GM18502 (cell line): Measurements from ENCODE around the gene PIGZ.
"Not testable (repeated sequence)": the region's sequence is repeated elsewhere in the genome, so short reads cannot be mapped to it uniquely, and the experiment has no call there.

Experiments used
- ATAC-seq: cut with Tn5 transposase; IDR thresholded peaks from one replicate; pipeline ENCODE4 v1.9.1; 2021; ENCODE audit warnings: mild to moderate bottlenecking; ENCODE audit not compliant: unreplicated experiment, poor library complexity

The PIGZ gene

GRCh38 chr3:196954832-196955231 lies 13.8 kb downstream of the PIGZ start:
- no peak for ATAC-seq

- no peak for ATAC-seq
Measured at GRCh38 chr3:196951371-196951770, 17.3 kb downstream of the PIGZ start.

- ATAC-seq: no peak
Measured at GRCh38 chr3:196949750-196950149, 18.9 kb downstream of the PIGZ start.

- ATAC-seq: no peak
Measured at GRCh38 chr3:196949285-196949619, 19.4 kb downstream of the PIGZ start.

- ATAC-seq: no peak
Measured at GRCh38 chr3:196948442-196949284, 20.0 kb downstream of the PIGZ start.

- no peak for ATAC-seq
Measured at GRCh38 chr3:196947860-196948441, 20.7 kb downstream of the PIGZ start.

- ATAC-seq: no peak
Measured at GRCh38 chr3:196947136-196947859, 21.3 kb downstream of the PIGZ start.

GRCh38 chr3:196944037-196944790 lies 24.4 kb downstream of the PIGZ start:
- not testable (repeated sequence) for ATAC-seq

GRCh38 chr3:196942915-196943277 lies 25.7 kb downstream of the PIGZ start:
- ATAC-seq: peak; percentile 17

GRCh38 chr3:196942226-196942914 lies 26.3 kb downstream of the PIGZ start, which contains the start of gene NCBP2:
NCBP2 (minus strand) TSS chr3:196942528; CDS start chr3:196942503, 25 bp downstream.
- ATAC-seq: peak; percentile 91

- ATAC-seq: peak; percentile 27
Measured at GRCh38 chr3:196941729-196942225, 26.9 kb downstream of the PIGZ start.

GRCh38 chr3:196938576-196938975 lies 30.1 kb downstream of the PIGZ start:
- ATAC-seq: no peak

GRCh38 chr3:196938124-196938523 lies 30.5 kb downstream of the PIGZ start:
- ATAC-seq: no peak

GRCh38 chr3:196936288-196936687 lies 32.3 kb downstream of the PIGZ start:
- ATAC-seq: no peak

- no peak for ATAC-seq
Measured at GRCh38 chr3:196932600-196932999, 36.0 kb downstream of the PIGZ start.

GRCh38 chr3:196931828-196932587 lies 36.6 kb downstream of the PIGZ start:
- no peak for ATAC-seq

GRCh38 chr3:196931157-196931556 lies 37.5 kb downstream of the PIGZ start:
- no peak for ATAC-seq

GRCh38 chr3:196927571-196928453 lies 40.8 kb downstream of the PIGZ start:
- no peak for ATAC-seq
